ENCODE results near the gene NEUROD2.

The NEUROD2 gene

GRCh38 chr17:39597372-39598046 is 10.2 kb downstream of the NEUROD2 start:
- Mint-ChIP-seq H3K36me3 (ENCODE audit: low read depth) (no peaks in the 10 kb centered on the region), H3K9me3 (peaks cover 2% of the 10 kb centered on the region), H3K27ac (no peak overlapping the region), H3K27me3 (ENCODE audit: low read depth) (peaks cover 98% of the 10 kb centered on the region), H3K4me3 (no peak overlapping the region), H3K4me1 (peaks cover 19% of the 10 kb centered on the region)
- no peak for TF ChIP-seq CTCF (IDR thresholded peaks at IDR 0.05; ENCODE audit: unreplicated experiment in 3 of 3)

- Mint-ChIP-seq H3K4me1 (peaks cover 19% of the 10 kb centered on the region), H3K9me3 (peaks cover 5% of the 10 kb centered on the region), H3K27ac (no peak overlapping the region), H3K36me3 (ENCODE audit: low read depth) (no peaks in the 10 kb centered on the region), H3K27me3 (ENCODE audit: low read depth) (peaks cover 98% of the 10 kb centered on the region), H3K4me3 (peak overlapping the region in 1 of 3 experiments; percentile 37)
- no peak for TF ChIP-seq CTCF (IDR thresholded peaks at IDR 0.05; ENCODE audit: unreplicated experiment in 3 of 3)
These were observed 11.0 kb downstream of the NEUROD2 start for GRCh38 chr17:39596543-39597267.

GRCh38 chr17:39595928-39596510 is 11.7 kb downstream of the NEUROD2 start:
- peak overlapping the region in 1 of 3 experiments; percentile 19 for H3K4me3 Mint-ChIP-seq
- H3K27ac Mint-ChIP-seq: no peak overlapping the region
- TF ChIP-seq CTCF (IDR thresholded peaks at IDR 0.05; ENCODE audit: unreplicated experiment in 3 of 3): no peak
- peaks cover 19% of the 10 kb centered on the region for H3K4me1 Mint-ChIP-seq
- H3K9me3 Mint-ChIP-seq: peaks cover 5% of the 10 kb centered on the region
- peaks cover 98% of the 10 kb centered on the region for H3K27me3 Mint-ChIP-seq (ENCODE audit: low read depth)
- no peaks in the 10 kb centered on the region for H3K36me3 Mint-ChIP-seq (ENCODE audit: low read depth)

GRCh38 chr17:39595294-39595693 is 12.4 kb downstream of the NEUROD2 start:
- Mint-ChIP-seq H3K36me3 (ENCODE audit: low read depth) (no peaks in the 10 kb centered on the region), H3K27me3 (ENCODE audit: low read depth) (peaks cover 96% of the 10 kb centered on the region), H3K4me3 (no peak overlapping the region), H3K27ac (no peak overlapping the region), H3K9me3 (peaks cover 5% of the 10 kb centered on the region), H3K4me1 (peaks cover 19% of the 10 kb centered on the region)
- TF ChIP-seq CTCF (IDR thresholded peaks at IDR 0.05; ENCODE audit: unreplicated experiment in 3 of 3): no peak

GRCh38 chr17:39593371-39593770 is 14.3 kb downstream of the NEUROD2 start:
- Mint-ChIP-seq H3K4me1 (peaks cover 19% of the 10 kb centered on the region), H3K4me3 (peak overlapping the region in 1 of 3 experiments; percentile 17), H3K27ac (no peak overlapping the region), H3K36me3 (ENCODE audit: low read depth) (no peaks in the 10 kb centered on the region), H3K27me3 (ENCODE audit: low read depth) (peaks cover 96% of the 10 kb centered on the region), H3K9me3 (peaks cover 5% of the 10 kb centered on the region)
- TF ChIP-seq CTCF (IDR thresholded peaks at IDR 0.05; ENCODE audit: unreplicated experiment in 3 of 3): no peak
